GM12878 (cell line): ENCODE results near the gene OR7G2. TPM values are rescaled to one million over a fixed set of nuclear protein-coding genes. Genes with fewer than 3 reads are reported as not detected.

Source experiments
- ATAC-seq: fragments of 200-7000 bp; cut with Tn5 transposase; 3 replicates; pipeline ENCODE4 v1.9.1; 2020; ENCODE audit warnings: mild to moderate bottlenecking, moderate library complexity
- BruUV-seq: library from RNA; stranded (reverse); fragments of 400-500 nt; replicated peaks from 2 replicates; lab custom pipeline; 2021; lab: Mats Ljungman, UMichigan
- CTCF ChIA-PET: fragments of 300-600 bp; sonication (Branson Sonifier 250); formaldehyde crosslinking; extraction: SDS; loops from one replicate; lab custom pipeline; 2021; ENCODE audit warnings: inconsistent platforms; lab: Yijun Ruan, JAX
- POLR2A ChIA-PET: fragments of 350-600 bp; formaldehyde crosslinking; extraction: SDS; loops from one replicate; lab custom pipeline; 2021; ENCODE audit warnings: inconsistent platforms; lab: Charles Lee
- RAD21 ChIA-PET: fragments of 300-600 bp; sonication (Branson Sonifier 250); formaldehyde crosslinking; loops from one replicate; lab custom pipeline; 2023; ENCODE audit warnings: antibody characterized with exemption; ENCODE audit not compliant: unreplicated experiment; lab: Charles Lee
- SMC1A ChIA-PET: fragments of 300-600 bp; sonication (Branson Sonifier 250); formaldehyde crosslinking; loops from one replicate; lab custom pipeline; 2023; ENCODE audit not compliant: unreplicated experiment, uncharacterized antibody; lab: Charles Lee
- DNase-seq: peaks from one replicate; pipeline ENCODE4 v3.0.0-alpha.2; 2011; ENCODE audit warnings: low read depth, low spot score
- FAIRE-seq: peaks from 3 replicates; lab custom pipeline; 2011; peaks lifted over from hg19 to GRCh38; lab: Jason Lieb, UNC
- H2AFZ ChIP-seq: 2 replicates; pipeline ENCODE4 v1.6.0; 2011; ENCODE audit warnings: low read depth, low read length, control low read depth; ENCODE audit not compliant: control insufficient read depth
- H3K27ac ChIP-seq: 2 replicates; pipeline ENCODE4 v1.5.1; 2011; ENCODE audit warnings: control low read depth; ENCODE audit not compliant: control insufficient read depth, insufficient read depth
- H3K27me3 ChIP-seq, 2 experiments: replicated peaks in 1 of 2; 2 replicates each; pipeline versions ENCODE4 v1.6.0 to v1.6.1; 2011; ENCODE audit warnings: low read length in 1 of 2; ENCODE audit not compliant: control insufficient read depth in 2 of 2, insufficient read depth in 2 of 2
- H3K36me3 ChIP-seq, 2 experiments: 2 replicates each; pipeline ENCODE4 v1.5.1; 2011; ENCODE audit warnings: low read length in 1 of 2; ENCODE audit not compliant: control insufficient read depth in 2 of 2, insufficient read depth in 2 of 2
- H3K4me1 ChIP-seq: 2 replicates; pipeline ENCODE4 v1.6.1; 2011; ENCODE audit warnings: mild to moderate bottlenecking, low read length, moderate library complexity, mixed read lengths; ENCODE audit not compliant: control insufficient read depth, insufficient read depth
- H3K4me2 ChIP-seq: 2 replicates; pipeline ENCODE4 v1.6.0; 2011; ENCODE audit warnings: control low read depth; ENCODE audit not compliant: control insufficient read depth, insufficient read depth
- H3K4me3 ChIP-seq: fragments of 200-600 bp; sonication (generic); 2 replicates; pipeline ENCODE4 v1.5.1; 2016
- H3K79me2 ChIP-seq: 2 replicates; pipeline ENCODE4 v1.6.0; 2011; ENCODE audit warnings: low read length; ENCODE audit not compliant: control insufficient read depth, insufficient read depth
- H3K9ac ChIP-seq: 2 replicates; pipeline ENCODE4 v1.8.0; 2011; ENCODE audit warnings: low read length, control low read depth, mixed read lengths; ENCODE audit not compliant: control insufficient read depth, insufficient read depth
- H3K9me3 ChIP-seq: replicated peaks from 3 replicates; pipeline ENCODE4 v1.5.1; 2011; ENCODE audit warnings: mild to moderate bottlenecking, low read length; ENCODE audit not compliant: control insufficient read depth, insufficient read depth
- H4K20me1 ChIP-seq: 2 replicates; pipeline ENCODE4 v1.6.0; 2011; ENCODE audit not compliant: control insufficient read depth, insufficient read depth
- CBX5 ChIP-seq: sonication (generic); IDR thresholded peaks from 2 replicates; pipeline ENCODE4 v1.6.1; 2016; ENCODE audit warnings: low read depth, moderate library complexity, mild to moderate bottlenecking, inconsistent platforms
- CHD1 ChIP-seq: IDR thresholded peaks from 2 replicates; pipeline ENCODE4 v1.6.1; 2012; ENCODE audit warnings: low read depth, low read length, improper control_type of control experiment
- CTCF ChIP-seq, 3 experiments: IDR thresholded peaks in 2 of 3; conservative IDR thresholded peaks in 1 of 3; 2 replicates each; pipeline ENCODE4 v1.5.1; 2011; ENCODE audit warnings: low read depth in 3 of 3, low read length in 3 of 3, mild to moderate bottlenecking in 3 of 3, control low read depth in 2 of 3, moderate library complexity in 2 of 3, inconsistent platforms in 1 of 3, mixed read lengths in 1 of 3; ENCODE audit not compliant: control insufficient read depth in 2 of 3, insufficient read depth in 1 of 3; ENCODE audit errors: extremely low read depth in 1 of 3
- KLF5 ChIP-seq: fragments of 450-650 bp; IDR thresholded peaks from 2 replicates; pipeline ENCODE4 v1.6.1; 2014; ENCODE audit warnings: mild to moderate bottlenecking; ENCODE audit not compliant: partially characterized antibody
- MYB ChIP-seq: fragments of 150-350 bp; IDR thresholded peaks from 2 replicates; pipeline ENCODE4 v1.6.1; 2014; ENCODE audit warnings: mild to moderate bottlenecking, low read depth, low read length, borderline replicate concordance
- NFIC ChIP-seq: IDR thresholded peaks from 2 replicates; pipeline ENCODE4 v1.6.1; 2012; ENCODE audit warnings: low read depth, mild to moderate bottlenecking, inconsistent platforms, low read length, moderate library complexity
- NR2F1 ChIP-seq: fragments of 450-650 bp; conservative IDR thresholded peaks from 2 replicates; pipeline ENCODE4 v1.6.1; 2017; ENCODE audit warnings: mild to moderate bottlenecking
- PKNOX1 ChIP-seq: fragments of 450-650 bp; IDR thresholded peaks from 2 replicates; pipeline ENCODE4 v1.6.1; 2016; ENCODE audit warnings: mild to moderate bottlenecking
- RAD51 ChIP-seq: fragments of 450-650 bp; IDR thresholded peaks from 2 replicates; pipeline ENCODE4 v1.6.1; 2016; ENCODE audit warnings: moderate library complexity, mild to moderate bottlenecking, inconsistent platforms
- SUPT20H ChIP-seq: IDR thresholded peaks from 2 replicates; pipeline ENCODE4 v1.6.1; 2011; ENCODE audit warnings: low read depth, mild to moderate bottlenecking, low read length, moderate library complexity, borderline replicate concordance; ENCODE audit not compliant: control insufficient read depth
- USF1 ChIP-seq: IDR thresholded peaks from 2 replicates; pipeline ENCODE4 v1.6.1; 2011; ENCODE audit warnings: borderline replicate concordance, low read depth, mild to moderate bottlenecking, moderate library complexity, mixed read lengths, low read length; ENCODE audit not compliant: insufficient read depth; ENCODE audit errors: extremely low read length
- WGBS: methylation state at CpG from one replicate; pipeline ENCODE4 v1.1.6; 2016; ENCODE audit warnings: low lambda C conversion rate; ENCODE audit not compliant: insufficient replicate concordance, insufficient coverage; ENCODE audit errors: missing lambda C conversion rate; 5-methylcytosine and 5-hydroxymethylcytosine counted together
- in situ Hi-C: fragments of 300-500 bp; cut with MboI; formaldehyde crosslinking; loops from 9 replicates; pipeline ENCODE4 v1.14.3; 2018; ENCODE audit warnings: mixed read lengths
- intact Hi-C: fragments of 100-400 bp; cut with micrococcal nuclease; formaldehyde crosslinking; loops from one replicate; pipeline ENCODE4 v1.14.2; 2022; ENCODE audit not compliant: unreplicated experiment
- polyA plus RNA-seq, 11 experiments: library from polyadenylated mRNA; depleted of rRNA in 4 of 11; unstranded in 6 of 11; stranded (reverse) in 5 of 11; fragments of >200 nt; fragmentation: Nextera tagmentation in 4 of 11; fragmentation: Illumina TruSeq in 1 of 11; extraction: Ambion mirVana in 4 of 11; extraction: Trizol in 1 of 11; gene quantifications; 1 replicate in 1 of 11; 2 replicates in 10 of 11; pipeline versions ENCODE4 v1.2.1 to v1.2.3, GENCODE V29; 2011 to 2016; ENCODE audit warnings: inconsistent platforms in 2 of 11, missing spikeins in 2 of 11, low read depth in 1 of 11
- total RNA-seq, 4 experiments: library from RNA; depleted of rRNA in 3 of 4; stranded (reverse); fragments of >200 nt in 3 of 4; fragmentation: Illumina TruSeq in 1 of 4; extraction: Trizol in 1 of 4; gene quantifications; 2 replicates each; pipeline versions ENCODE4 v1.2.1 to v1.2.3, GENCODE V29; 2013 to 2021

Gene OR7G2
- total and polyA plus RNA-seq, 10 of the 15 experiments (the other 5 are each of a cell fraction or from before 2014, with no cell fraction given) = not detected

DNA sequence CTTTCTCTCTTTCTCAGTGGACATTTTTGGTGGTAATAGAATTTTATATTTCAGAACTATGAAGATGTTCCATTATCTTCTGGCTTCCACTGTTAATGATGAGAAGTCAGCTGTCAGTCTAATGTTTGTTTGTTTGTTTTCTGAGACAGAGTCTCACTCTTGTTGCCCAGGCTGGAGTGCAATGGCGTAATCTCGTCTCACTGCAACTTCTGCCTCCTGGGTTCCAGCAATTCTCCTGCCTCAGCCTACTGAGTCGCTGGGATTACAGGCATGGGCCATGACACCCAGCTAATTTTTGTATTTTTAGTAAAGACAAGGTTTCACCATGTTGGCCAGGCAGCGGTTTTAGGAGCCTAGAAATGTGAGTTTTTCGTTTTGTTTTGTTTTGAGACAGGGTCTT lies 37.6 kb upstream of the OR7G2 start:
- in situ Hi-C loops = loop anchor here (25.0 kb wide), 1 partner anchor 1092 kb away; the partner anchor contains the start of gene S1PR2
- H3K79me2 ChIP-seq = peaks cover 62% of the 10 kb centered on the region
- no peak for FAIRE-seq
- no peak overlapping the region for H3K4me2 ChIP-seq
- no peak overlapping the region for H3K27ac ChIP-seq
- no peak overlapping the region for H3K9ac ChIP-seq
- no peak overlapping the region for H3K4me3 ChIP-seq
- WGBS = 100% methylated on average over 5 of the region's 5 CpGs
- H3K27me3 ChIP-seq = no peaks in the 10 kb centered on the region
- no peak for DNase-seq
- peak; percentile 78; the same call in 1 of the 2 replicates for TF ChIP-seq CBX5
- no peak for TF ChIP-seq RAD51
- TF ChIP-seq KLF5 = peak; percentile 64
- TF ChIP-seq CHD1 = no peak
- TF ChIP-seq, all 136 proteins: peak for 2
- Histone ChIP-seq H3K4me1 (no peaks in the 10 kb centered on the region), H2AFZ (no peak overlapping the region), H3K36me3 (peaks cover 7 to 17% of the 10 kb centered on the region in 2 experiments), H3K9me3 (peaks cover 35% of the 10 kb centered on the region), H4K20me1 (0 out of 2 replicates have a peak, but pooled peaks cover 2% of the 10 kb centered on the region)
- SMC1A ChIA-PET = no interaction called here
- ATAC-seq = no peak
- RAD21 ChIA-PET = no interaction called here
- CTCF ChIA-PET = no interaction called here
- POLR2A ChIA-PET = no interaction called here
- no TSS peak for BruUV-seq
- intact Hi-C loops = no loop called here

- SMC1A ChIA-PET = interaction anchor here (0.8 kb wide), 1 partner anchor 486 kb away, joined by 3 read pairs; no protein-coding TSS in a partner anchor
- Histone ChIP-seq H3K9me3 (peaks cover 10% of the 10 kb centered on the region), H3K79me2 (peaks cover 41% of the 10 kb centered on the region), H3K4me2 (peak within 1 kb of the TSS; percentile 99), H2AFZ (peak within 1 kb of the TSS; percentile 100), H3K4me1 (no peaks in the 10 kb centered on the region), H3K27ac (peak within 1 kb of the TSS; percentile 94), H3K36me3 (peaks cover 0 to 3% of the 10 kb centered on the region in 2 experiments; a peak in 1 of 4 replicates), H4K20me1 (0 out of 2 replicates have a peak, but pooled peaks cover 2% of the 10 kb centered on the region), H3K27me3 (no peaks in the 10 kb centered on the region), H3K4me3 (peak within 1 kb of the TSS; percentile 97), H3K9ac (peak within 1 kb of the TSS; percentile 99)
- RAD21 ChIA-PET = no interaction called here
- in situ Hi-C loops = loop anchor here (25.0 kb wide), 1 partner anchor 1097 kb away; the partner anchor contains the start of gene S1PR2
- BruUV-seq = no TSS peak
- intact Hi-C loops = no loop called here
- FAIRE-seq (peak; percentile 97), ATAC-seq (peak; percentile 98), DNase-seq (peak; percentile 66)
- POLR2A ChIA-PET = no interaction called here
- CTCF ChIA-PET = interaction anchor here (0.7 to 1.0 kb wide), 2 partner anchors 276 to 560 kb away, joined by 3 read pairs; no protein-coding TSS in a partner anchor
- under 1% methylated on average over 43 of the region's 43 CpGs for WGBS
- TF ChIP-seq SUPT20H = no peak
- TF ChIP-seq NFIC = no peak
- TF ChIP-seq USF1 = peak; percentile 21
- peak; percentile 88 for TF ChIP-seq NR2F1
- TF ChIP-seq CTCF (IDR thresholded peaks at IDR 0.05 in 2 of 3, conservative IDR thresholded peaks at IDR 0.05 in 1 of 3; ENCODE audit: control insufficient read depth in 2 of 3, extremely low read depth in 1 of 3, insufficient read depth in 1 of 3, low read depth in 3 of 3, low read length in 3 of 3) = no peak
- TF ChIP-seq PKNOX1 = peak; percentile 77
- no peak for TF ChIP-seq MYB
Observed at GRCh38 chr19:9140159-9140874, 33.0 kb upstream of the OR7G2 start, which contains the start of gene ZNF317. Gene ZNF317, plus strand, starts transcription at chr19:9140397. Its CDS starts 15,620 bp downstream, at chr19:9156017.
